Right lobe of liver (tissue), 4 donors: ENCODE measurements around the gene GNB3.

Experiments
- CTCF ChIP-seq, 4 donors: fragments of 200-600 bp in 3 of 4; fragments of 450-650 bp in 1 of 4; IDR thresholded peaks; one replicate each; pipeline versions ENCODE4 v1.5.1 to v1.8.0; 2016 to 2022; ENCODE audit warnings: antibody characterized with exemption in 4 of 4, mild to moderate bottlenecking in 2 of 4
- POLR2A ChIP-seq: fragments of 450-650 bp; IDR thresholded peaks from one replicate; pipeline ENCODE4 v1.6.1; 2017; ENCODE audit warnings: antibody characterized with exemption, mild to moderate bottlenecking
- donor health status: DM: no; HTN: no; CAD: no.
- donor health status: DM: no; HTN: no; CAD: no.
- donor health status: DM: no; HTN: yes; CAD: no.

- TF ChIP-seq CTCF (IDR thresholded peaks at IDR 0.05) (no peak), POLR2A (no peak)
These were observed 20.6 kb upstream of the GNB3 start for GRCh38 chr12:6820166-6820565.
